ENCODE results near the gene PARN.

DNA sequence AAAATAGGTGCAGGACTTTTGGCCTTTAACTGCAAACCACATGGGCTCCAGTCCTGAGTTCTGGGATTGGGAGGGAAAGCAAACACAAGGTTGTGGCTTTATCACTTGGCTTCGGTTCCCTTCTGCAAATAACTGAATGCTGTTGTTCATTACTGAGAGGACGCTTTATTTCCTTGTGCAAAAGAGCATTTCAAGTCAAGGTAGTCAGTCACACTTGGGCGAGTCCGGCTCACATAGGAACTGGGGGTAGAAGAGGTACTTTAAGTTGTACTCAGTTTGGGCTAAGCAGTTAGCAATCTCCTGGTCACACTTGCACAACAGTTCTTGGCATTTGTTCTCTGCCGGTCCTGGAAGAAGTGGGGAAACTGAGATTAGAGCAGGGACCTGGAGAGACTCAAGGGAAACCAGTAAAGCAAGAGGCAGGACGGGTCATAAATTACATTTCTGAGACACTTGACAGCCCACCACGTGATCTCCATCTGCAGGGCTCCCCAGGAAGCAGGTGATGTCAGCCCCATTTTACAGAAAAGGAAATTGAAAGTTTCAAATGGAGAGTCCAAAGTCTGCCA, 42.4 kb upstream of the PARN start:
- TF ChIP-seq CTCF (IDR thresholded peaks at IDR 0.05) (no peak), POLR2A (IDR thresholded peaks at IDR 0.05) (no peak)
